Neural cell (in vitro differentiated cells): ENCODE data around the gene EID1. TPM values are rescaled to one million over a fixed set of nuclear protein-coding genes. Genes with fewer than 3 reads are reported as not detected.
"Not testable (repeated sequence)": the region's sequence is repeated elsewhere in the genome, so short reads cannot be mapped to it uniquely, and the experiment has no call there.

Source experiments
- H2AFZ ChIP-seq: fragments of 200-600, 300-800 bp; sonication (generic), shearing (Covaris generic); 2 replicates; pipeline ENCODE4 v1.6.0; 2014; ENCODE audit warnings: low read depth, mild to moderate bottlenecking, antibody characterized with exemption, low read length, moderate library complexity
- H3F3A ChIP-seq: fragments of 200-600 bp; shearing (Covaris generic); 2 replicates; pipeline ENCODE4 v1.6.1; 2016; ENCODE audit warnings: mild to moderate bottlenecking, moderate library complexity, mixed read lengths, antibody characterized with exemption, low read length; ENCODE audit not compliant: insufficient read depth, poor library complexity, severe bottlenecking
- H3K27ac ChIP-seq: fragments of 200-600, 300-800 bp; sonication (generic), shearing (Covaris generic); 2 replicates; pipeline ENCODE4 v1.5.1; 2014; ENCODE audit warnings: mild to moderate bottlenecking, low read length, moderate library complexity
- H3K27me3 ChIP-seq: fragments of 300-800, 200-600 bp; sonication (generic), shearing (Covaris generic); 2 replicates; pipeline ENCODE4 v1.6.0; 2014; ENCODE audit warnings: mild to moderate bottlenecking, low read depth, low read length, moderate library complexity; ENCODE audit not compliant: insufficient read depth
- H3K36me3 ChIP-seq: fragments of 300-800, 200-600 bp; sonication (generic), shearing (Covaris generic); 2 replicates; pipeline ENCODE4 v1.5.1; 2014; ENCODE audit warnings: mild to moderate bottlenecking, antibody characterized with exemption, low read length, moderate library complexity; ENCODE audit not compliant: insufficient read depth
- H3K4me2 ChIP-seq: fragments of 300-800, 200-600 bp; sonication (generic), shearing (Covaris generic); 2 replicates; pipeline ENCODE4 v1.6.0; 2014; ENCODE audit warnings: mild to moderate bottlenecking, low read length
- H3K4me3 ChIP-seq: fragments of 300-800, 200-600 bp; sonication (generic), shearing (Covaris generic); 2 replicates; pipeline ENCODE4 v1.5.1; 2014; ENCODE audit warnings: mild to moderate bottlenecking, low read length, moderate library complexity
- H3K79me2 ChIP-seq: fragments of 200-600 bp; shearing (Covaris generic); replicated peaks from 2 replicates; pipeline ENCODE4 v1.6.0; 2014; ENCODE audit warnings: mild to moderate bottlenecking, low read length, moderate library complexity; ENCODE audit not compliant: insufficient read depth
- H3K9ac ChIP-seq: fragments of 300-800, 200-600 bp; sonication (generic), shearing (Covaris generic); 2 replicates; pipeline ENCODE4 v1.6.1; 2016; ENCODE audit warnings: mild to moderate bottlenecking, low read length, mixed read lengths
- H3K9me2 ChIP-seq: fragments of 200-600 bp; shearing (Covaris generic); 2 replicates; pipeline ENCODE4 v1.6.1; 2016; ENCODE audit warnings: mild to moderate bottlenecking, low read length, mixed read lengths; ENCODE audit not compliant: insufficient read depth
- H3K9me3 ChIP-seq: fragments of 200-600, 300-800 bp; sonication (generic), shearing (Covaris generic); 2 replicates; pipeline ENCODE4 v1.6.1; 2016; ENCODE audit warnings: mild to moderate bottlenecking, mixed run types, low read length, moderate library complexity, mixed read lengths
- H4K20me1 ChIP-seq: fragments of 200-600 bp; shearing (Covaris generic); 2 replicates; pipeline ENCODE4 v1.6.1; 2016; ENCODE audit warnings: mild to moderate bottlenecking, mixed run types; ENCODE audit not compliant: insufficient read depth
- CTCF ChIP-seq: fragments of 450-650 bp; IDR thresholded peaks from 2 replicates; pipeline ENCODE4 v1.5.1; 2014; ENCODE audit warnings: antibody characterized with exemption, mild to moderate bottlenecking, moderate library complexity; ENCODE audit not compliant: poor library complexity, severe bottlenecking
- EP300 ChIP-seq: fragments of 450-650 bp; conservative IDR thresholded peaks from 2 replicates; pipeline ENCODE4 v1.6.1; 2014; ENCODE audit warnings: antibody characterized with exemption, mild to moderate bottlenecking, moderate library complexity; ENCODE audit not compliant: poor library complexity, severe bottlenecking
- MXI1 ChIP-seq: fragments of 450-650 bp; conservative IDR thresholded peaks from 2 replicates; pipeline ENCODE4 v1.6.1; 2014; ENCODE audit warnings: antibody characterized with exemption, mild to moderate bottlenecking; ENCODE audit not compliant: poor library complexity, severe bottlenecking
- RAD21 ChIP-seq: fragments of 450-650 bp; conservative IDR thresholded peaks from 2 replicates; pipeline ENCODE4 v1.6.1; 2014; ENCODE audit warnings: antibody characterized with exemption, mild to moderate bottlenecking, moderate library complexity
- REST ChIP-seq: IDR thresholded peaks from 2 replicates; pipeline ENCODE4 v1.6.1; 2012; ENCODE audit warnings: borderline replicate concordance
- SMC3 ChIP-seq: fragments of 450-650 bp; conservative IDR thresholded peaks from 2 replicates; pipeline ENCODE4 v1.6.1; 2014; ENCODE audit warnings: antibody characterized with exemption, mild to moderate bottlenecking, moderate library complexity; ENCODE audit not compliant: poor library complexity
- TAF1 ChIP-seq: IDR thresholded peaks from 2 replicates; pipeline ENCODE4 v1.6.1; 2012; ENCODE audit warnings: low read depth
- polyA plus RNA-seq: library from polyadenylated mRNA; depleted of rRNA; stranded (reverse); fragments of >200 nt; gene quantifications from 2 replicates; pipeline ENCODE4 v1.2.3, GENCODE V29; 2014

Gene EID1
- polyA plus RNA-seq, 1 donor from 2014 or later = 530 TPM

DNA sequence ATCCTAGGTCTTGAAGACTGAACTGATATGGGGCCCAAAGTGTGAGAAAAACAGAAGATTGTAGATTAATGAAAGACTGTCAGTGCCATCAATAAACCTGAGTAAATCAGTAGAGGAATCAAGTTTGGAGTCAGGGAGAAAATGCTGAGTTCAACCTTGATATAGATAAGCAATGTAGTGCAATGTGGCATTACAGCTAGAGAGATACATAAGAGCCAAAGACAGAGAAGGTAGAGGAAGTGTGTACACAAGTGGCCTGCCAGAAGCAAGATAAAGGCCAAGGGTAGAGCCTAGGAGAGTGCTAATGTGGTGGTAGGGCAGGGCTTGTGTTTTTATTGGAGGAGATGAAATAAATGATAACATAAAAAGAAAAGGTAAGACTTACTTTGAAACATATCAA lies 26.0 kb upstream of the EID1 start (continued):
- TF ChIP-seq RAD21 (no peak), EP300 (no peak), TAF1 (no peak)

DNA sequence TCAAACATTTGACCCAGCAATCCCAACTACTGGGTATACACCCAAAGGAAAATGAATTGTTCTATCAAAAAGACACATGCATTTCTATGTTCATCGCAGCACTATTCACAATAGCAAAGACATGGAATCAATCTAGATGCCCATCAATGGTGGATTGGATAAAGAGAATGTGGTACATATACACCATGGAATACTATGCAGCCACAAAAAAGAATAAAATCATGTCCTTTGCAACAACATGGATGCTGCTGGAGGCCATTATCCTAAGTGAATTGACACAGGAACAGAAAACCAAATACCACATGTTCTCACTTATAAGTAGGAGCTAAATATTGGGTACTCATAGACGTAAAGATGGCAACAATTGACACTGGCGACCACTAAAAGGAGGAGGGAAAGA lies 23.5 kb upstream of the EID1 start:
- H3K9me3 ChIP-seq, H3K4me3 ChIP-seq, H3K4me2 ChIP-seq, H3K27ac ChIP-seq, H3K27me3 ChIP-seq, H2AFZ ChIP-seq, H3K9me2 ChIP-seq, H3K79me2 ChIP-seq, H3K36me3 ChIP-seq, H4K20me1 ChIP-seq, H3K9ac ChIP-seq, H3F3A ChIP-seq: not testable (repeated sequence)

- no peak overlapping the region for H3K4me3 ChIP-seq
- H3F3A ChIP-seq = no peaks in the 10 kb centered on the region
- no peaks in the 10 kb centered on the region for H3K36me3 ChIP-seq
- H3K4me2 ChIP-seq = no peak overlapping the region
- no peak for TF ChIP-seq REST
- no peak for TF ChIP-seq MXI1
- peak; percentile 54 for TF ChIP-seq CTCF
- peak; percentile 62 for TF ChIP-seq SMC3
- TF ChIP-seq RAD21 = peak; percentile 48
- H3K79me2 ChIP-seq = no peaks in the 10 kb centered on the region
- H3K9me3 ChIP-seq = no peaks in the 10 kb centered on the region
- H3K9ac ChIP-seq = no peak overlapping the region
- no peaks in the 10 kb centered on the region for H4K20me1 ChIP-seq
- H2AFZ ChIP-seq = no peak overlapping the region
- no peaks in the 10 kb centered on the region for H3K9me2 ChIP-seq
- H3K27ac ChIP-seq = no peak overlapping the region
- no peaks in the 10 kb centered on the region for H3K27me3 ChIP-seq
Observed at GRCh38 chr15:48855501-48856440, 22.2 kb upstream of the EID1 start.
